RCC 7860 (cell line): ENCODE results near the gene TEX13D.
"Not testable (repeated sequence)": the region's sequence is repeated elsewhere in the genome, so short reads cannot be mapped to it uniquely, and the experiment has no call there.

Experiments
- DNase-seq: peaks from one replicate; pipeline ENCODE4 v3.0.0-alpha.2; 2015; ENCODE audit warnings: low spot score
- FAIRE-seq: peaks from 2 replicates; lab custom pipeline; 2012; peaks lifted over from hg19 to GRCh38; lab: Jason Lieb, UNC

The TEX13D gene

GRCh38 chrX:124332481-124333424, at the start of gene TEX13D:
TEX13D (plus strand) TSS chrX:124332660; CDS start chrX:124332918, 258 bp downstream.
- DNase-seq (no peak), FAIRE-seq (no peak)

DNA sequence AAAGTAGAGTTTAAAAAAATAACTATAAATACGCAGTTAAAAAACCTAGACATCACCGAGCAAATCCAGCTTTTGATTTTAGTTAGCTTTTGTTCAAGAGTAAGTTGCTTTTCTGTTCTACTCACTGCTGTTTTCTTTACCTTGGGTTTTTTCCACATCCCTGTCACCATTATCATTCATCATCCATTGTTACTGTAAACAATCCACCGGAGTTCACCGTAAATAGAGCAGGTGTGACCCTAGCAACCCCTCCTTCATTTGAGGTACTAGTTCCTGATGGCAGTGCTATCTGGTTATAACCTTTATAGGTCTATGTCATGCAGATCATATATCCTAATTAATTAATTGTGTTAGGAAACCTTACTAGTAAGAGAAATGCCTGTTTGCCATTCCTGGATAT, 43.0 kb upstream of the TEX13D start:
- DNase-seq (no peak), FAIRE-seq (no peak)

- FAIRE-seq: no peak
- no peak for DNase-seq
Measured at GRCh38 chrX:124293810-124294209, 38.6 kb upstream of the TEX13D start.

DNA sequence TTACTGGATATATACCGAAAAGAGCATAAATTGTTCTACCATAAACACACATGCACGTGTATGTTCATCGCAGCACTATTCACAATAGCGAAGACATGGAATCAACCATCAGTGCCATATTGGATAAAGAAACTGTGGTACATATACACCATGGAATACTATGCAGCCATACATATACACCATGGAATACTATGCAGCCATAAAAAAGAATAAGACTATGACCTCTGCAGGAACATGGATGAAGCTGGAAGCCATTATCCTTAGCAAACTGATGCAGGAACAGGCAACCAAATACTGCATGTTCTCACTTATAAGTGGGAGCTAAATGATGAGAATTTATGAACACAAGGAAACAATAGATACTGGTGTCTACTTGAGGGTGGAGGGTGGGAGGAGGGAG, 33.1 kb upstream of the TEX13D start:
- not testable (repeated sequence) for DNase-seq, FAIRE-seq

GRCh38 chrX:124300405-124300804, 32.1 kb upstream of the TEX13D start:
- FAIRE-seq: no peak

GRCh38 chrX:124307253-124307907, 25.1 kb upstream of the TEX13D start:
- FAIRE-seq (no peak), DNase-seq (no peak)

More at GRCh38 chrX:124300405-124300804, 32.1 kb upstream of the TEX13D start:
- DNase-seq: no peak

- no peak for DNase-seq
- no peak for FAIRE-seq
Measured at GRCh38 chrX:124325732-124326131, 6.7 kb upstream of the TEX13D start.

GRCh38 chrX:124328765-124329164, 3.7 kb upstream of the TEX13D start:
- FAIRE-seq: no peak
- no peak for DNase-seq

DNA sequence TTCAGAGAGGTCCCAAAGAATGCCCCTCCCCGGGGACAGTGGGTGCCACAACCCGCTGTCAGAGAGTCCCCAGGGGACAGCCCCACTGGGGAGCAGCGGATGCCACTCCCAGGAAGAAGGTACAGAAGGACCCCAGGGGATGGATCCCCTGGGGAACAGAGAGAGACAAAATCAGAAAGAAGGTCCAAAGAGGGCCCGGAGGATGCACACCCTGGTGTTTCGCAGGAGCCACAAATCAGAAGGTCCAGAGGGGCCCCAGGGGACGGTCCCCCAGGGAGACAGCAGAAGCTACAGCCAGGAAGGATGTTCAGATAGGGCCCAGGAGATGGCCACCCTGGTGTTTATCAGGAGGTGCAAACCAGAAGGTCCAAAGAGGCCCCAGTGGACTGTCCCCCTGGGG, 1.4 kb downstream of the TEX13D start:
- DNase-seq: no peak
- no peak for FAIRE-seq

GRCh38 chrX:124334555-124334954, 2.1 kb downstream of the TEX13D start:
- not testable (repeated sequence) for DNase-seq, FAIRE-seq

- DNase-seq (no peak), FAIRE-seq (no peak)
Measured at GRCh38 chrX:124335598-124335997, 3.1 kb downstream of the TEX13D start.

GRCh38 chrX:124337916-124338315, 5.5 kb downstream of the TEX13D start:
- no peak for FAIRE-seq
- DNase-seq: no peak

DNA sequence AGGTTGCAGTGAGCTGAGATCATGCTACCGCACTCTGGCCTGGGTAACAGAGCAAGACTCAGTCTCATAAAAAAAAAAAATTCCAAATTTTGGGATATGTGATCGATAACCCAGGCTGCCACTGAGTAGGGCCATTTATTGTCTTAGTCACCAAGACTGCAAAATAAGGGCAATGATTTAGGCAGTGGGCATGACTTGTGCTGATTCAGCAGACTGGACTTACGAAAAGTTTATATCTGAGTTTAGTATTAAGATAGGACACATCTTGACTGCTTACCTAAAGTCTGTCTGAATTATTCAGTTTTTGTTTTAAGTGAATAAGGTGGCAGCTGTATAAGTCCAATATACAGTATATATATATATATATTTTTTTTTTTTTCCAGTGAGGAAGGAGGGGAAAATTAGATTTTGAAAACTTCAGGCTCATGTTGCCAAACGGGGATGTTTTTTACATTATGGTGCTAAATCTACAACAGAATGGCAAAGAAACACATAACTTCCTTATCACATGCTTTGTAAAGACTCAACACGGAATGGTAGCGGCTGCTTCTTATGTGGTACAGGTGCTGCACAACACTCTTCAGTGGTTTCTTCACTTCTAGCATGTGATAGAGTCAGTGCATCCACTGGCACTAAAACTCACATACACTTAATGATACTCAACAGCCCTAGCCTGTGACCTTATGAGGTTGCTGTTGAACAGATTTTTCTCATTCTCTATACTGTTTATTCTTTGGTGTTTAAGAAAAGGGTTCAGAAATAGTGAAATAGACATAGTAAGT, 6.5 kb downstream of the TEX13D start:
- FAIRE-seq: no peak
- DNase-seq: no peak

DNA sequence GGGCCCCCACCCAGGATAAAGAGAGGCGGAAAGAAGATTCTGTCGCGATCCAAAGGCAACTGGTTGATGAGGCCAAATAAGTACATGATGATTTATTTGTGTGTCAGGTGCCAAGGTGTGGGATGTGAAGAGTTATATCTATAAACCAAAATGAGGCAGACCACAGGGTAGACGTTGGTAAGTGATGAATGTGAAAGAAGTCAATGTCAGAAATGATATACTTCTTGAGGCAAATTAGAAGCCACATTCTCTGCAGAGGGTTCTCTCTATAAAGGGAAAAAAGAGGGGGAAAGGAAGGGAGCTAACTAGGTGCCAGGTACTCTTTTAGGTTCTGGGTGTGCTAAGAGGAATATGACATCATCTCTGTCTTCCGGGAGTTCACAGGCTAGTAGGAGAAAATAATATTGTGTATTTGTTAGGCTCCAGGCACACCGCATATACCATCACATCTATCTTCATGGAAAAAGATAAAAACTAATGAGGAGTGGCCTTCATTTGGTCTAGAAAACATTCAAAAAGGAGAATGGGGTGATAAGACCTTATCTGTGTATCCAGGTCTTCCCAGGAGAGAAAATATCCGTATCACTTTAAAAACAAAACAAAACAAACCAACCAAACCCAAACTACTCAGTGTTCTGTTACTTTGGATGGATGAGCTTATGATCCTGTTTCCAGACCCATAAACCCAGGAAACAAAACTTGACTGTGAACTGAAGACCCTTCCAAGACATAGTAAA, 9.1 kb downstream of the TEX13D start:
- no peak for FAIRE-seq
- DNase-seq: no peak

GRCh38 chrX:124342174-124342867, 9.9 kb downstream of the TEX13D start:
- no peak for DNase-seq
- FAIRE-seq: no peak

DNA sequence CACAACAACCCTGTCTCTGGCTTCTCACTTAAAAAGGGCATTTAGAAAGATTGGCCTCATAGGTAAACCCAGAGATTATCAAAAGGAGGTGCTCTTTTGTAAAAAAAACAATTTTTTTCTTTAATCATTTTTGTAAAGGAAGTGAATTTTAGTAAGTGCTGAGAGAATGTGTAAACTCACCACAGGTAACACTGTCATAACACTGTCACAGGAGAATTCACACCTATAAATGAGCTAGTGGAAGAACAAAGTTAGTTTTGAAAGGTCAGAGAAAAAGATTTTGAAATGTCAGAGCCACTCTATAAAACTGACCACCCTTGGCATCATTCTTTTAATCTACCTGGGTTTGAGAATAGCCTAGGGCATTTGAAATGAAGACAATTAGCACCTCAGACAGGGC, 10.6 kb downstream of the TEX13D start:
- FAIRE-seq (no peak), DNase-seq (no peak)

DNA sequence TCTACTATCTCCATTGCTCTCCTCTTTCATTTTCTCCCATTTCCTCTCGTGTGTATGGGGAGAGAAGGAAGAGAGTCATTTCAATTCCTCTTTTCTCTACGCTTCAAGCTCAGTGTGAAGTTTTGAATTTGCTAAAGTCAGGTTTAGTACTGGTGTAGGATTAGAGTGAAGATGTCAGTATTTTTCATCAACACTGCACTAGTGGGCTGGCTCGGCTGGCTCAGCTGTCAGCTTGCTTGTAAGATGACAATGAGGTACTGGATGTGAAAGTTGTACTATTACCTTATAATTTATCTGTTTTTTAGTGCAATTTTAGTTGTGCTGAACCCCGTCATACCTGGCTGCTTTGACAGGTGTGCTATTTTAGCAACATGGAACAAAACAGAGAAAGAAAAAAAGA, 11.8 kb downstream of the TEX13D start:
- FAIRE-seq: no peak

DNA sequence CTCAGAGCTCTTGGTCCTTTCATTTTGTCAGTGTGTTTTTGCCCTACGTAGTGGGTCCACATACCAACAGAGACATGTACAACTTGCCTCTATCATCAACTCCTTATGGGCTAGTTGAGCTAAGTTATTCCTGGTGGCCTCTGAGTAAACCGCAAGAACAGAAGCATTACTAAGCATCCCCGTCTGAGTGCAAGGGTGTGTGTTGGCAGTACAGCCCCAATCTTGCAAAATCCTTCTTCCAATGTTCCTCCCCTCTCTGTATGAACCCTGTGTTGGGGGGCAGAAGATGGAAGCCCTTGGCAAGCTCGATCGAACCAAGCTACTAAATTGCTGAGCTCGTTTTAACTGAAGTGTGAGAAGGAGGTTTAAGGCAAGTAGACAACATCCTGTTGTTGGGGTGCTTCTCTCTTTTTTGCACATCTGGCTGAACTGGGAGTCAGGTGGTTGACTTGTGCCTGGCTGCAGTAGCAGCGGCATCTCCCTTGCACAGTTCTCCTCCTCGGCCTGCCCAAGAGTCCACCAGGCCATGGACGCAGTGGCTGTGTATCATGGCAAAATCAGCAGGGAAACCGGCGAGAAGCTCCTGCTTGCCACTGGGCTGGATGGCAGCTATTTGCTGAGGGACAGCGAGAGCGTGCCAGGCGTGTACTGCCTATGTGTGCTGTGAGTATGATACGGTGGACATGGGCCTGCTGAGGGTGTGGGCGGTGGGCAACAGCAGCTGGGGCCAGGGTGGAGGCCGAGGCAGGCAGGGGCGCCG, 13.8 kb downstream of the TEX13D start, which contains the start of gene SH2D1A:
Gene SH2D1A, plus strand, starts transcription at position 447 of the 760 bp plus-strand sequence. Its CDS starts 80 bp downstream, at position 527.
- DNase-seq: no peak
- no peak for FAIRE-seq

More for the DNA sequence above, 11.8 kb downstream of the TEX13D start:
- no peak for DNase-seq

DNA sequence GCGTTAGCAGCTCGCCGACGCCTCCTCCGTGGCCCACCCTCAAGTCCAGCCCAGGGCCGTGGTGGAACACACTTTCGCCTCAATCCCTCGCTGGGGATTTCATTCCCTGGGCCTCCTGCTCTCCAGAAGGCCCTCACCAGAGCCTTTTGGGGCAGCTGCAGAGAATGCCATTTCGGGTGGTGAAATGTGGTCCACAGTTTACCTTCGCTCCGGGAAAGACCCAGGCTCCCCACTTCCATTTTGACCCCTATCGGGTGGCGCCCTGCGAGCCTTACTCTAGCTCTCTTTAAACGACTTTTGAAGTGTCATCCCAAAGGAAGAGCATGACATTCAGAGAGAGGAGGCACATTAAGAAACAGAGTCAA, 14.4 kb downstream of the TEX13D start:
- DNase-seq (no peak), FAIRE-seq (no peak)
